Islet precursor cell (in vitro differentiated cells): Measurements from ENCODE around the gene PPM1N.

ENCODE experiments used
- DNase-seq: peaks from one replicate; pipeline ENCODE4 v3.0.0-alpha.2; 2018

Gene PPM1N

GRCh38 chr19:45542234-45542668 is 44.0 kb downstream of the PPM1N start:
- DNase-seq, result no peak

GRCh38 chr19:45547211-45547770 is 49.0 kb downstream of the PPM1N start:
- DNase-seq, result no peak

DNA sequence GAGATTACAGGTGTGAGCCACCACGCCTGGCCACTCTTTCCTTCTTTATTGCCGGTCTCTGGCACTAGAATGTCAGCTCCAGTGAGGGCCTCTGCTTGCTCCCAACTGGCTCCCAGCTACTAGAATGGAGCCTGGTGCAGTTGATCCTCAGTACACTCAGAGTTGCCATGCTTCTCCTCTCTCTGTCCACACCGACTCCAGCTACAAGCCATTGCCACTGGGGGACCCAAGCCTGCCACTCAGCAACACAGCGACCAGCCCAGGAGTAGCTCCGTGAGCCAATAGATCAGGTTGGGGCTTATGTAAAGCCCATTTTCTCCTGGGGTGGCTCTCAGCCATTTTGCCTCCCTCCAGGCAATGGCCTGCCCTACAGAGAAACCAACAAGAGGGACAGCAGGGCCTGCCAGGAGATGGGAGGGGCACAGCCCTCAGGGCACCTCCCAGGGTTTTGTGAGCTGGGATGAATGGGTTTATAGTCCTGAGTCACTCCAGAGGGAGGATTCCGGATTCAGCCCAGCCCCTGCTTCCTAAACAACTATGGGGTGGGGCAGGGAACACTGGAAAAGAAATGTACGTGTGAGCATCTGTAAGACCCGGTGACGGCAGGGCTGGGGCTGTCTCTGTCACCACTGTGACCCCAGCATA is 49.8 kb downstream of the PPM1N start:
- peak; percentile 90 for DNase-seq
